GM12874 (cell line): ENCODE measurements around the gene LRRC1.

ENCODE experiments used
- CTCF ChIP-seq: IDR thresholded peaks from 2 replicates; pipeline ENCODE4 v1.5.1; 2011; ENCODE audit warnings: low read depth, mild to moderate bottlenecking, control low read depth, low read length, moderate library complexity; ENCODE audit not compliant: insufficient read depth

LRRC1 gene

GRCh38 chr6:53879608-53880007 is 84.8 kb downstream of the LRRC1 start:
- no peak for TF ChIP-seq CTCF

- no peak for TF ChIP-seq CTCF
Observed at GRCh38 chr6:53887316-53887715, 92.5 kb downstream of the LRRC1 start.

GRCh38 chr6:53888931-53889330 is 94.1 kb downstream of the LRRC1 start:
- no peak for TF ChIP-seq CTCF

- no peak for TF ChIP-seq CTCF
Observed at GRCh38 chr6:53889365-53889764, 94.6 kb downstream of the LRRC1 start.

GRCh38 chr6:53892707-53893106 is 97.9 kb downstream of the LRRC1 start:
- no peak for TF ChIP-seq CTCF

- TF ChIP-seq CTCF, result no peak
Observed at GRCh38 chr6:53894091-53894490, 99.3 kb downstream of the LRRC1 start.

- TF ChIP-seq CTCF, result no peak
Observed at GRCh38 chr6:53896196-53896595, 101.4 kb downstream of the LRRC1 start.
